HEK293 (cell line): ENCODE results near the gene TSPAN9.

Source experiments
- CTCF ChIP-seq: fragments of 450-650 bp; formaldehyde crosslinking; IDR thresholded peaks from 2 replicates; pipeline ENCODE4 v1.5.1; 2016; ENCODE audit warnings: missing biosample characterization, missing genetic modification characterization
- PRDM2 ChIP-seq: fragments of 450-650 bp; formaldehyde crosslinking; IDR thresholded peaks from 2 replicates; pipeline ENCODE4 v1.5.1; 2016; ENCODE audit warnings: missing biosample characterization, missing genetic modification characterization, borderline replicate concordance
- PRDM4 ChIP-seq: fragments of 450-650 bp; formaldehyde crosslinking; IDR thresholded peaks from 2 replicates; pipeline ENCODE4 v1.5.1; 2017; ENCODE audit warnings: missing biosample characterization, missing genetic modification characterization
- REPIN1 ChIP-seq: fragments of 450-650 bp; formaldehyde crosslinking; IDR thresholded peaks from 2 replicates; pipeline ENCODE4 v1.5.1; 2017; ENCODE audit warnings: missing biosample characterization, missing genetic modification characterization, low read depth
- ZBTB1 ChIP-seq: fragments of 450-650 bp; formaldehyde crosslinking; IDR thresholded peaks from 2 replicates; pipeline ENCODE4 v1.5.1; 2016; ENCODE audit warnings: missing biosample characterization, missing genetic modification characterization
- ZFP3 ChIP-seq: fragments of 450-650 bp; formaldehyde crosslinking; IDR thresholded peaks from 2 replicates; pipeline ENCODE4 v1.5.1; 2016; ENCODE audit warnings: low read depth, missing biosample characterization, missing genetic modification characterization
- ZNF10 ChIP-seq: fragments of 450-650 bp; formaldehyde crosslinking; IDR thresholded peaks from 2 replicates; pipeline ENCODE4 v1.5.1; 2017; ENCODE audit warnings: missing biosample characterization, missing genetic modification characterization
- ZNF155 ChIP-seq: fragments of 450-650 bp; formaldehyde crosslinking; IDR thresholded peaks from 2 replicates; pipeline ENCODE4 v1.5.1; 2016; ENCODE audit warnings: missing biosample characterization, missing genetic modification characterization
- ZNF157 ChIP-seq: fragments of 450-650 bp; formaldehyde crosslinking; IDR thresholded peaks from 2 replicates; pipeline ENCODE4 v1.5.1; 2016; ENCODE audit warnings: missing biosample characterization, missing genetic modification characterization
- ZNF175 ChIP-seq: fragments of 450-650 bp; formaldehyde crosslinking; IDR thresholded peaks from 2 replicates; pipeline ENCODE4 v1.5.1; 2016; ENCODE audit warnings: missing biosample characterization, missing genetic modification characterization
- ZNF184 ChIP-seq: fragments of 450-650 bp; IDR thresholded peaks from 2 replicates; pipeline ENCODE4 v1.5.1; 2018; ENCODE audit warnings: missing biosample characterization, mild to moderate bottlenecking, missing genetic modification characterization
- ZNF221 ChIP-seq: fragments of 450-650 bp; formaldehyde crosslinking; IDR thresholded peaks from 2 replicates; pipeline ENCODE4 v1.5.1; 2017; ENCODE audit warnings: missing biosample characterization, missing genetic modification characterization, borderline replicate concordance
- ZNF223 ChIP-seq: fragments of 450-650 bp; formaldehyde crosslinking; IDR thresholded peaks from 2 replicates; pipeline ENCODE4 v1.5.1; 2016; ENCODE audit warnings: missing biosample characterization, missing genetic modification characterization
- ZNF23 ChIP-seq: fragments of 450-650 bp; formaldehyde crosslinking; IDR thresholded peaks from 2 replicates; pipeline ENCODE4 v1.5.1; 2016; ENCODE audit warnings: missing biosample characterization, missing genetic modification characterization, borderline replicate concordance
- ZNF266 ChIP-seq: fragments of 450-650 bp; formaldehyde crosslinking; IDR thresholded peaks from 2 replicates; pipeline ENCODE4 v1.5.1; 2016; ENCODE audit warnings: missing biosample characterization, missing genetic modification characterization, low read depth
- ZNF366 ChIP-seq: fragments of 450-650 bp; formaldehyde crosslinking; conservative IDR thresholded peaks from 2 replicates; pipeline ENCODE4 v1.5.1; 2016; ENCODE audit warnings: missing biosample characterization, missing genetic modification characterization
- ZNF544 ChIP-seq: fragments of 450-650 bp; formaldehyde crosslinking; IDR thresholded peaks from 2 replicates; pipeline ENCODE4 v1.5.0; 2017; ENCODE audit warnings: missing biosample characterization, missing genetic modification characterization
- ZNF621 ChIP-seq: fragments of 450-650 bp; formaldehyde crosslinking; IDR thresholded peaks from 2 replicates; pipeline ENCODE4 v1.5.1; 2017; ENCODE audit warnings: missing biosample characterization, missing genetic modification characterization
- ZNF654 ChIP-seq: fragments of 450-650 bp; formaldehyde crosslinking; IDR thresholded peaks from 2 replicates; pipeline ENCODE4 v1.5.1; 2016; ENCODE audit warnings: low read depth, missing biosample characterization, missing genetic modification characterization
- ZNF701 ChIP-seq: fragments of 450-650 bp; formaldehyde crosslinking; IDR thresholded peaks from 2 replicates; pipeline ENCODE4 v1.5.1; 2016; ENCODE audit warnings: missing biosample characterization, missing genetic modification characterization
- ZNF707 ChIP-seq: fragments of 450-650 bp; formaldehyde crosslinking; IDR thresholded peaks from 2 replicates; pipeline ENCODE4 v1.5.1; 2016; ENCODE audit warnings: missing biosample characterization, missing genetic modification characterization
- ZNF785 ChIP-seq: fragments of 450-650 bp; formaldehyde crosslinking; IDR thresholded peaks from 2 replicates; pipeline ENCODE4 v1.5.1; 2016; ENCODE audit warnings: missing biosample characterization, missing genetic modification characterization
- ZNF792 ChIP-seq: fragments of 450-650 bp; formaldehyde crosslinking; IDR thresholded peaks from 2 replicates; pipeline ENCODE4 v1.5.1; 2016; ENCODE audit warnings: missing biosample characterization, missing genetic modification characterization
- TF ChIP-seq, protein P1 (sequence below): fragments of 450-650 bp; formaldehyde crosslinking; conservative IDR thresholded peaks from 2 replicates; pipeline ENCODE4 v1.5.1; 2016; ENCODE audit warnings: low read depth, missing biosample characterization, missing genetic modification characterization
- TF ChIP-seq, protein P2 (sequence below): fragments of 450-650 bp; formaldehyde crosslinking; IDR thresholded peaks from 2 replicates; pipeline ENCODE4 v1.5.1; 2016; ENCODE audit warnings: missing biosample characterization, missing genetic modification characterization

Gene TSPAN9

GRCh38 chr12:3135522-3136461 lies 58.6 kb downstream of the TSPAN9 start (continued):
- TF ChIP-seq ZNF366, result no peak
- TF ChIP-seq ZNF792 (tag by site-specific recombination), result no peak
- no peak for TF ChIP-seq ZNF544
- no peak for TF ChIP-seq ZNF621 (tag by site-specific recombination)
- TF ChIP-seq, protein P1, sequence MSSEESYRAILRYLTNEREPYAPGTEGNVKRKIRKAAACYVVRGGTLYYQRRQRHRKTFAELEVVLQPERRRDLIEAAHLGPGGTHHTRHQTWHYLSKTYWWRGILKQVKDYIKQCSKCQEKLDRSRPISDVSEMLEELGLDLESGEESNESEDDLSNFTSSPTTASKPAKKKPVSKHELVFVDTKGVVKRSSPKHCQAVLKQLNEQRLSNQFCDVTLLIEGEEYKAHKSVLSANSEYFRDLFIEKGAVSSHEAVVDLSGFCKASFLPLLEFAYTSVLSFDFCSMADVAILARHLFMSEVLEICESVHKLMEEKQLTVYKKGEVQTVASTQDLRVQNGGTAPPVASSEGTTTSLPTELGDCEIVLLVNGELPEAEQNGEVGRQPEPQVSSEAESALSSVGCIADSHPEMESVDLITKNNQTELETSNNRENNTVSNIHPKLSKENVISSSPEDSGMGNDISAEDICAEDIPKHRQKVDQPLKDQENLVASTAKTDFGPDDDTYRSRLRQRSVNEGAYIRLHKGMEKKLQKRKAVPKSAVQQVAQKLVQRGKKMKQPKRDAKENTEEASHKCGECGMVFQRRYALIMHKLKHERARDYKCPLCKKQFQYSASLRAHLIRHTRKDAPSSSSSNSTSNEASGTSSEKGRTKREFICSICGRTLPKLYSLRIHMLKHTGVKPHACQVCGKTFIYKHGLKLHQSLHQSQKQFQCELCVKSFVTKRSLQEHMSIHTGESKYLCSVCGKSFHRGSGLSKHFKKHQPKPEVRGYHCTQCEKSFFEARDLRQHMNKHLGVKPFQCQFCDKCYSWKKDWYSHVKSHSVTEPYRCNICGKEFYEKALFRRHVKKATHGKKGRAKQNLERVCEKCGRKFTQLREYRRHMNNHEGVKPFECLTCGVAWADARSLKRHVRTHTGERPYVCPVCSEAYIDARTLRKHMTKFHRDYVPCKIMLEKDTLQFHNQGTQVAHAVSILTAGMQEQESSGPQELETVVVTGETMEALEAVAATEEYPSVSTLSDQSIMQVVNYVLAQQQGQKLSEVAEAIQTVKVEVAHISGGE (tag by site-specific recombination), result no peak
- no peak for TF ChIP-seq ZNF175
- no peak for TF ChIP-seq ZBTB1 (tag by site-specific recombination)
- TF ChIP-seq ZNF707 (tag by site-specific recombination), result no peak
- TF ChIP-seq ZNF10 (tag by site-specific recombination), result peak; percentile 92
- TF ChIP-seq ZNF155 (tag by site-specific recombination), result no peak
- no peak for TF ChIP-seq REPIN1 (tag by site-specific recombination)
- TF ChIP-seq ZNF266, result no peak
- peak; percentile 67 for TF ChIP-seq ZNF157
- no peak for TF ChIP-seq ZNF184 (tag by site-specific recombination)
- TF ChIP-seq, protein P2, sequence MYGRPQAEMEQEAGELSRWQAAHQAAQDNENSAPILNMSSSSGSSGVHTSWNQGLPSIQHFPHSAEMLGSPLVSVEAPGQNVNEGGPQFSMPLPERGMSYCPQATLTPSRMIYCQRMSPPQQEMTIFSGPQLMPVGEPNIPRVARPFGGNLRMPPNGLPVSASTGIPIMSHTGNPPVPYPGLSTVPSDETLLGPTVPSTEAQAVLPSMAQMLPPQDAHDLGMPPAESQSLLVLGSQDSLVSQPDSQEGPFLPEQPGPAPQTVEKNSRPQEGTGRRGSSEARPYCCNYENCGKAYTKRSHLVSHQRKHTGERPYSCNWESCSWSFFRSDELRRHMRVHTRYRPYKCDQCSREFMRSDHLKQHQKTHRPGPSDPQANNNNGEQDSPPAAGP, result no peak
- TF ChIP-seq PRDM2 (tag by site-specific recombination), result no peak
- no peak for TF ChIP-seq ZNF223 (tag by site-specific recombination)
- peak; percentile 94 for TF ChIP-seq ZNF654
- TF ChIP-seq PRDM4 (tag by site-specific recombination), result no peak
- no peak for TF ChIP-seq ZNF221 (tag by site-specific recombination)
- no peak for TF ChIP-seq ZNF701 (tag by site-specific recombination)
- TF ChIP-seq ZNF785 (tag by site-specific recombination), result no peak
- peak; percentile 75 for TF ChIP-seq CTCF
- TF ChIP-seq ZFP3, result no peak
- no peak for TF ChIP-seq ZNF23
